NCI-H1436 treated with DMSO at 0.1 percent for 48 hours (cell line): ENCODE measurements around the gene PKM.

Source experiments
- DNase-seq: peaks from one replicate; lab custom pipeline; 2025; lab: John Stamatoyannopoulos, UW

Gene PKM

GRCh38 chr15:72235298-72235697 is 4.3 kb upstream of the PKM start:
- DNase-seq = no peak

- no peak for DNase-seq
Observed at GRCh38 chr15:72233769-72234168, 2.8 kb upstream of the PKM start.

- DNase-seq = no peak
Observed at GRCh38 chr15:72231833-72232478, 966 bp upstream of the PKM start.

GRCh38 chr15:72230197-72231065 is 559 bp downstream of the PKM start:
- no peak for DNase-seq

GRCh38 chr15:72229947-72230196 is 1.1 kb downstream of the PKM start:
- no peak for DNase-seq

GRCh38 chr15:72229076-72229946 is 1.7 kb downstream of the PKM start:
- no peak for DNase-seq

GRCh38 chr15:72227720-72228119 is 3.3 kb downstream of the PKM start:
- no peak for DNase-seq

GRCh38 chr15:72227192-72227586 is 3.8 kb downstream of the PKM start:
- no peak for DNase-seq

- no peak for DNase-seq
Observed at GRCh38 chr15:72223278-72223677, 7.7 kb downstream of the PKM start.

GRCh38 chr15:72222393-72222792 is 8.6 kb downstream of the PKM start:
- no peak for DNase-seq

- DNase-seq = no peak
Observed at GRCh38 chr15:72220687-72221086, 10.3 kb downstream of the PKM start.

GRCh38 chr15:72217216-72217615 is 13.8 kb downstream of the PKM start:
- DNase-seq = no peak

- no peak for DNase-seq
Observed at GRCh38 chr15:72216079-72216478, 14.9 kb downstream of the PKM start.

- no peak for DNase-seq
Observed at GRCh38 chr15:72207558-72208085, 23.4 kb downstream of the PKM start.

- DNase-seq = no peak
Observed at GRCh38 chr15:72206677-72207000, 24.4 kb downstream of the PKM start.

GRCh38 chr15:72205896-72206676 is 24.9 kb downstream of the PKM start:
- DNase-seq = no peak

GRCh38 chr15:72205273-72205672 is 25.7 kb downstream of the PKM start:
- DNase-seq = no peak

- no peak for DNase-seq
Observed at GRCh38 chr15:72203507-72203837, 27.5 kb downstream of the PKM start.

GRCh38 chr15:72202801-72203506 is 28.0 kb downstream of the PKM start:
- DNase-seq = no peak

GRCh38 chr15:72202302-72202701 is 28.7 kb downstream of the PKM start:
- DNase-seq = no peak

GRCh38 chr15:72201391-72201921 is 29.5 kb downstream of the PKM start:
- DNase-seq = no peak
